Breast epithelium (tissue), 4 donors: Measurements from ENCODE around the gene PARP11. TPM values are rescaled to one million over a fixed set of nuclear protein-coding genes. Genes with fewer than 3 reads are reported as not detected.
"Not testable (repeated sequence)": the region's sequence is repeated elsewhere in the genome, so short reads cannot be mapped to it uniquely, and the experiment has no call there.

Experiments used
- DNase-seq, 2 donors: peaks; one replicate each; pipeline ENCODE4 v3.0.0-alpha.2; 2019; ENCODE audit warnings: low spot score in 2 of 2
- H3K27ac ChIP-seq, 2 donors: fragments of 200-600 bp; sonication (generic) in 1 of 2; one replicate each; pipeline ENCODE4 v1.5.1; 2016 to 2019; ENCODE audit warnings: mild to moderate bottlenecking in 1 of 2
- H3K27me3 ChIP-seq, 2 donors: fragments of 200-600 bp; sonication (generic) in 1 of 2; one replicate each; pipeline versions ENCODE4 v1.5.1 to v1.6.0; 2017 to 2019; ENCODE audit warnings: control low read depth in 1 of 2, mild to moderate bottlenecking in 1 of 2
- H3K36me3 ChIP-seq: fragments of 200-600 bp; one replicate; pipeline ENCODE4 v1.5.1; 2019
- H3K4me1 ChIP-seq, 2 donors: fragments of 200-600 bp; sonication (generic); one replicate each; pipeline ENCODE4 v1.5.1; 2016 to 2019; ENCODE audit warnings: control low read depth in 1 of 2
- H3K4me3 ChIP-seq, 3 donors: fragments of 200-600 bp; sonication (generic); 1 replicate in 2 of 3; 2 replicates in 1 of 3; pipeline ENCODE4 v1.5.1; 2016 to 2019; ENCODE audit warnings: mild to moderate bottlenecking in 3 of 3, moderate library complexity in 2 of 3
- H3K9me3 ChIP-seq, 2 donors: fragments of 200-600 bp; sonication (generic) in 1 of 2; one replicate each; pipeline ENCODE4 v1.5.1; 2016 to 2019; ENCODE audit warnings: control low read depth in 1 of 2
- POLR2A ChIP-seq: fragments of 450-650 bp; IDR thresholded peaks from one replicate; pipeline ENCODE4 v1.6.1; 2016; ENCODE audit warnings: antibody characterized with exemption, mild to moderate bottlenecking, moderate library complexity
- POLR2AphosphoS5 ChIP-seq, 3 donors: sonication (generic); formaldehyde crosslinking; IDR thresholded peaks; one replicate each; pipeline ENCODE4 v1.6.1; 2017; ENCODE audit warnings: antibody characterized with exemption in 3 of 3
- intact Hi-C: fragments of 100-400 bp; cut with DNase I; formaldehyde crosslinking; loops from one replicate; pipeline ENCODE4 v1.15.1; 2023; ENCODE audit warnings: low total_unique reads
- total RNA-seq, 3 donors: library from RNA; depleted of rRNA; stranded (reverse); fragments of >200 nt; gene quantifications; one replicate each; pipeline ENCODE4 v1.1.0, GENCODE V29; 2016
- TF ChIP-seq, protein P1 (sequence below), 3 donors: fragments of 450-650 bp; IDR thresholded peaks; one replicate each; pipeline ENCODE4 v1.5.1; 2016 to 2017; ENCODE audit warnings: antibody characterized with exemption in 3 of 3, mild to moderate bottlenecking in 3 of 3, moderate library complexity in 3 of 3

PARP11 gene
- total RNA-seq, 3 donors from 2014 or later = 6.2 to 12.3 (median 7.5) TPM

DNA sequence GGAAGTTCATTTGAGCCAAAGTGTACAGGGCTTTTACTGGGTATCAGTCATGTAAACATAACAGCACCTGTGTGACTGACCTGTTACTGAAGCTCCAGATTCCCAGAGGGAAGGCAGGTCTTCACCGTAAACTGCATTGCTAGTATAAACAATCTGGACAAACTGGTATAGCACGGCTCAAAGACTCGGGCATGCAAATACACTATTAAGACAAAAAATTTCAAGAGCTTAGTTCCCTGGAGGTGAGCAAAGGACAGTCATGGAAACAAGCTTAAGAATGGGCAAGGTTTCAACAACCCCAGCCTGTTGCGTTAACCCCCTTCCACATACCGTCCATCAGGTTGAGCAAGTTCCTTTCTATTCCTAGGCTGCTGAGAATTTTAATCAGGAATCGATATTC lies 9.4 kb downstream of the PARP11 start:
- Histone ChIP-seq H3K4me1 (no peaks in the 10 kb centered on the region), H3K27ac (peak overlapping the region; percentile 48 to 67), H3K4me3 (peak overlapping the region in 1 of 3 donors; percentile 8), H3K36me3 (no peaks in the 10 kb centered on the region), H3K27me3 (no peaks in the 10 kb centered on the region), H3K9me3 (peaks cover 0 to 7% of the 10 kb centered on the region in 2 donors)
- TF ChIP-seq POLR2AphosphoS5 (IDR thresholded peaks at IDR 0.05) = no peak
- no peak for TF ChIP-seq POLR2A
- TF ChIP-seq, protein P1, sequence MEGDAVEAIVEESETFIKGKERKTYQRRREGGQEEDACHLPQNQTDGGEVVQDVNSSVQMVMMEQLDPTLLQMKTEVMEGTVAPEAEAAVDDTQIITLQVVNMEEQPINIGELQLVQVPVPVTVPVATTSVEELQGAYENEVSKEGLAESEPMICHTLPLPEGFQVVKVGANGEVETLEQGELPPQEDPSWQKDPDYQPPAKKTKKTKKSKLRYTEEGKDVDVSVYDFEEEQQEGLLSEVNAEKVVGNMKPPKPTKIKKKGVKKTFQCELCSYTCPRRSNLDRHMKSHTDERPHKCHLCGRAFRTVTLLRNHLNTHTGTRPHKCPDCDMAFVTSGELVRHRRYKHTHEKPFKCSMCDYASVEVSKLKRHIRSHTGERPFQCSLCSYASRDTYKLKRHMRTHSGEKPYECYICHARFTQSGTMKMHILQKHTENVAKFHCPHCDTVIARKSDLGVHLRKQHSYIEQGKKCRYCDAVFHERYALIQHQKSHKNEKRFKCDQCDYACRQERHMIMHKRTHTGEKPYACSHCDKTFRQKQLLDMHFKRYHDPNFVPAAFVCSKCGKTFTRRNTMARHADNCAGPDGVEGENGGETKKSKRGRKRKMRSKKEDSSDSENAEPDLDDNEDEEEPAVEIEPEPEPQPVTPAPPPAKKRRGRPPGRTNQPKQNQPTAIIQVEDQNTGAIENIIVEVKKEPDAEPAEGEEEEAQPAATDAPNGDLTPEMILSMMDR (IDR thresholded peaks at IDR 0.05) = no peak
- no peak for DNase-seq
- intact Hi-C loops = no loop called here

DNA sequence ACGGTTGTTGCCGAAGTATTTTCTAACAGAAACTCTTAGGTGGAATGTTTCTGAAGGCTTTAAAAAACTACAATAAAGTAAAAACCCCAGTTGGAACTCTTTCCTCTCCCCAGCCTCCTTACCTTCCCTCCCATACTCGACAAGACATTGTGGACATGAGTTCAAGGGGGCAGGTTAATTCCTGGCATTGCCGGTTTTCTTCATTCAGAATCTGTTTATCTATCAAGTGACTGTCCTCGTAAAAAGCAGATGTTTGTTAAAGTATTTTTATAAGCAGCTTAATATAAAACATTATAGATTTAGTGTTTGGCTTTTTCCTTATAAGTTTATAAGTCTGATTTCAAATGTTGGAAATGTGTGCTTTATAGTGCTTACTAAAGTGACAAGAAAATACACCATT lies 30.7 kb downstream of the PARP11 start:
- Histone ChIP-seq H3K4me3 (no peak overlapping the region), H3K9me3 (no peaks in the 10 kb centered on the region), H3K4me1 (no peaks in the 10 kb centered on the region), H3K36me3 (no peaks in the 10 kb centered on the region), H3K27ac (no peak overlapping the region), H3K27me3 (no peaks in the 10 kb centered on the region)
- DNase-seq = no peak
- TF ChIP-seq POLR2AphosphoS5 (IDR thresholded peaks at IDR 0.05) = no peak
- no peak for TF ChIP-seq POLR2A
- TF ChIP-seq, protein P1 (IDR thresholded peaks at IDR 0.05) = no peak
- intact Hi-C loops = no loop called here

DNA sequence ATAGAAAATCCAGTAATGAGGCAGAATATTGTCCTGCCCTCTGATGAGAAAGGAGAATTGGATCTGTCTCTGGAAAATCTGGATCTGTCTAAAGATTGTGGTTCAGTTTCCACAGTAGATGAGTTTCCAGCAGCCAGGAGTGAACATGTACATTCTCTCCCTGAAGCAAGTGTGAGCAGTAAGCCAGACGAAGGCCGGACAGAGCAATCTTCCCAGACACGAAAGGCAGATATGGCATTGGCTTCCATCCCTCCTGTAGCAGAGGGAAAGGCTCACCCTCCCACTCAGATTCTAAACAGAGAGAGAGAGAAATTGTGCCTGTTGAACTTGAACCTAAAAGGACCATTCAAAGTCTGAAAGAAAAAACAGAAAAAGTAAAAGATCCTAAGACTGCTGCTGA lies 31.4 kb downstream of the PARP11 start:
- Histone ChIP-seq H3K4me1 (no peaks in the 10 kb centered on the region), H3K9me3 (no peaks in the 10 kb centered on the region), H3K27ac (no peak overlapping the region), H3K4me3 (no peak overlapping the region), H3K36me3 (no peaks in the 10 kb centered on the region), H3K27me3 (no peaks in the 10 kb centered on the region)
- TF ChIP-seq POLR2A (no peak), POLR2AphosphoS5 (IDR thresholded peaks at IDR 0.05) (no peak)
- TF ChIP-seq, protein P1 (IDR thresholded peaks at IDR 0.05) = no peak
- intact Hi-C loops = no loop called here
- DNase-seq = no peak

DNA sequence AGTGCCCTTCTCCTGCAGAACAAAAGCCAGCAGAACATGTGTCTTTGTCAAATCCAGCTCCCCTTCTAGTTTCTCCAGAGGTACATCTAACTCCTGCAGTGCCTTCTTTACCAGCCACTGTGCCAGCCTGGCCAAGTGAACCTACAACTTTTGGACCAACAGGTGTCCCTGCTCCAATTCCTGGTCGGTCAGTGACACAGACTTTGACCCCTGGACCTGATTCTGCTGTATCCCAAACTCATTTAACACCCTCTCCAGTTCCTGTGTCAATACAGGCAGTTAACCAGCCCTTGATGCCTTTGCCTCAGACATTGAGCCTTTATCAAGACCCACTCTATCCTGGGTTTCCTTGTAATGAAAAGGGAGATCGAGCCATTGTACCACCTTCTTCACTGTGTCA lies 32.4 kb downstream of the PARP11 start:
- H3K36me3 ChIP-seq, H3K9me3 ChIP-seq, H3K27ac ChIP-seq, H3K4me3 ChIP-seq, DNase-seq, intact Hi-C loops, H3K27me3 ChIP-seq, H3K4me1 ChIP-seq: not testable (repeated sequence)

DNA sequence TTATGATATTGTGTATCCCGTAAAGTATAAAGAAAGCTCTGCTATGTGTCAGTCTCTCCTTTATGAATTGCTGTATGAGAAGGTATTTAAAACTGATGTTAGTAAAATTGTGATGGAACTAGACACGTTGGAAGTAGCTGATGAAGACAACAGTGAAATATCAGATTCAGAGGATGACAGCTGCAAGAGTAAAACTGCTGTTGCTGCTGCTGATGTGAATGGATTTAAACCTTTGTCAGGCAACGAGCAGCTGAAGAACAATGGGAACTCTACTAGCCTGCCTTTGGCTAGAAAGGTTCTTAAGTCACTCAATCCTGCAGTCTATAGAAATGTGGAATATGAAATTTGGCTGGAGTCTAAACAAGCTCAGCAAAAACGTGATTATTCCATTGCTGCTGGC lies 33.5 kb downstream of the PARP11 start:
- DNase-seq, H3K9me3 ChIP-seq, H3K27me3 ChIP-seq, intact Hi-C loops, H3K4me1 ChIP-seq, H3K27ac ChIP-seq, H3K36me3 ChIP-seq, H3K4me3 ChIP-seq: not testable (repeated sequence)

DNA sequence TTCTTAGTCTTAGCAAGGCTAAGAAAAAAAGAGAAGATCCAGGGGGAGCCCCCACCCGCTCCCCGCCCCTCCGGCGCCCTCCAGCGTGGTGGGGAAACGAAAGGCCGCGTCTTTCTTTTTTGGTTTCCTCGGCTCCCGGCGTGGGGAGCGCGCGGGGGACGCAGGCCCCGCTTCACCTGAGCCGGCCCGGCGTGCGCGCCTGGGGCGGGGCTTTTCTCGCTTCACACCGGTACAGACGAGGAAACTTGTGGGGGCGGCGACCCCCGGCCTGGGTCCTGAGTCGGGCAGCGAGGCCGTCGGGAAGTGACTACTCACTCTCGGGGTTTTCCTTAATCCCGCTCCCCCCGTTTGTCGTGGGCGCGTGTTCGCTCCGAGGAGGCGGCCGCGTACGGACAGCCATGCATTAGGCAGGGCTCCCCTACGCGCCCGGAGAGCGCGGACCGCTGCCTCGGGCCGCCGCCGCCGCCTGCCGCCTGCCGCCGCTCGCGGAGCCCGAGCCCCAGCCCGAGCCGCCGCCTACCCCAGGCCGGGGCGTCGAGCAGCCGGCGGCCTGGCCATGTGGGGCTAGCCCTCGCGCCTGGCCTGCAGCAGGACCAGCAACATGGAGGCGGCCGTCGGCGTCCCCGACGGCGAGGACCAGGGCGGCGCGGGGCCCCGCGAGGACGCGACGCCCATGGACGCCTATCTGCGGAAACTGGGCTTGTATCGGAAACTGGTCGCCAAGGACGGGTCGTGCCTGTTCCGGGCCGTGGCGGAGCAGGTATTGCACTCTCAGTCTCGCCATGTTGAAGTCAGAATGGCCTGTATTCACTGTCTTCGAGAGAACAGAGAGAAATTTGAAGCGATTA lies 34.3 kb downstream of the PARP11 start:
- H3K27me3 ChIP-seq, intact Hi-C loops, H3K36me3 ChIP-seq, H3K9me3 ChIP-seq, DNase-seq, H3K27ac ChIP-seq, H3K4me1 ChIP-seq: not testable (repeated sequence)
- peak overlapping the region in 2 of 3 donors; percentile 11 to 46 for H3K4me3 ChIP-seq
